Astrocyte of the cerebellum (primary cell): Measurements from ENCODE around the gene SGMS1.

ENCODE experiments used
- DNase-seq: peaks from one replicate; pipeline ENCODE4 v3.0.0-alpha.2; 2011; ENCODE audit warnings: low read depth
- H3K4me3 ChIP-seq: 2 replicates; pipeline ENCODE4 v1.5.1; 2011; ENCODE audit warnings: mild to moderate bottlenecking, low read depth, low read length, moderate library complexity
- in situ Hi-C: cut with HindIII; loops from 2 replicates; pipeline ENCODE4 v1.10.0; 2017; ENCODE audit warnings: low sequenced_read_pairs
- TF ChIP-seq, protein P1 (sequence below): IDR thresholded peaks from 2 replicates; pipeline ENCODE4 v1.5.1; 2012; ENCODE audit warnings: low read length, low read depth, moderate library complexity, mild to moderate bottlenecking; ENCODE audit errors: missing control alignments

SGMS1 gene

GRCh38 chr10:50618624-50619023, 5.1 kb downstream of the SGMS1 start:
- DNase-seq: no peak

GRCh38 chr10:50615658-50616057, 8.1 kb downstream of the SGMS1 start:
- DNase-seq: no peak
- H3K4me3 ChIP-seq: no peak overlapping the region
- TF ChIP-seq, protein P1, sequence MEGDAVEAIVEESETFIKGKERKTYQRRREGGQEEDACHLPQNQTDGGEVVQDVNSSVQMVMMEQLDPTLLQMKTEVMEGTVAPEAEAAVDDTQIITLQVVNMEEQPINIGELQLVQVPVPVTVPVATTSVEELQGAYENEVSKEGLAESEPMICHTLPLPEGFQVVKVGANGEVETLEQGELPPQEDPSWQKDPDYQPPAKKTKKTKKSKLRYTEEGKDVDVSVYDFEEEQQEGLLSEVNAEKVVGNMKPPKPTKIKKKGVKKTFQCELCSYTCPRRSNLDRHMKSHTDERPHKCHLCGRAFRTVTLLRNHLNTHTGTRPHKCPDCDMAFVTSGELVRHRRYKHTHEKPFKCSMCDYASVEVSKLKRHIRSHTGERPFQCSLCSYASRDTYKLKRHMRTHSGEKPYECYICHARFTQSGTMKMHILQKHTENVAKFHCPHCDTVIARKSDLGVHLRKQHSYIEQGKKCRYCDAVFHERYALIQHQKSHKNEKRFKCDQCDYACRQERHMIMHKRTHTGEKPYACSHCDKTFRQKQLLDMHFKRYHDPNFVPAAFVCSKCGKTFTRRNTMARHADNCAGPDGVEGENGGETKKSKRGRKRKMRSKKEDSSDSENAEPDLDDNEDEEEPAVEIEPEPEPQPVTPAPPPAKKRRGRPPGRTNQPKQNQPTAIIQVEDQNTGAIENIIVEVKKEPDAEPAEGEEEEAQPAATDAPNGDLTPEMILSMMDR: no peak
- in situ Hi-C loops: no loop called here

More at GRCh38 chr10:50618624-50619023, 5.1 kb downstream of the SGMS1 start:
- TF ChIP-seq, protein P1: no peak
- H3K4me3 ChIP-seq: no peak overlapping the region
- in situ Hi-C loops: no loop called here

GRCh38 chr10:50614444-50615137, 9.2 kb downstream of the SGMS1 start:
- in situ Hi-C loops: no loop called here

GRCh38 chr10:50613726-50614443, 9.9 kb downstream of the SGMS1 start:
- H3K4me3 ChIP-seq: no peak overlapping the region
- TF ChIP-seq, protein P1: no peak
- no peak for DNase-seq
- in situ Hi-C loops: no loop called here

More at GRCh38 chr10:50614444-50615137, 9.2 kb downstream of the SGMS1 start:
- TF ChIP-seq, protein P1: no peak
- no peak for DNase-seq
- no peak overlapping the region for H3K4me3 ChIP-seq

GRCh38 chr10:50613150-50613549, 10.6 kb downstream of the SGMS1 start:
- H3K4me3 ChIP-seq: no peak overlapping the region
- in situ Hi-C loops: no loop called here
- TF ChIP-seq, protein P1: no peak
- no peak for DNase-seq

DNA sequence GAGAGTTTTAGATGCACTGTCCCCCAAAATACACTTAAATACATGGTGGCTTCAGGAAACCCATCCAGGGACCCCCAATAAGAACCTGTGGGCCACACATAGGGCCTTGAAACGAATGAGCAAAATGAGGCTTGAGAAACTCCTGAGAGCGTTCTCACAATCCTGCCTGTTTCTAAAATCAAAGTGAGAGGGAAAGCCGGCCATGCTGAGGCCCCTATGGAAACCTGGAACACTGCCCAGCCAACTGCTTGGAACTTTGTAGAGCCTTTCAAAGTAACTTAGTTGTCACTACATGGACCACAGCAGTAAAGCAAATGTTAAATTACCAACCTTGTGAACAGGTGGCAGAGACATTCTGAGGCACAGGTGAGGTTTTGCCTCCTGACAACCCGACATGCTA, 13.4 kb downstream of the SGMS1 start:
- no peak overlapping the region for H3K4me3 ChIP-seq
- TF ChIP-seq, protein P1: no peak
- no peak for DNase-seq
- in situ Hi-C loops: no loop called here
